Measurements from ENCODE around the gene NRG3. TPM values are rescaled to one million over a fixed set of nuclear protein-coding genes. Genes with fewer than 3 reads are reported as not detected.

Gene NRG3
- total RNA-seq, 1 experiment from 2014 or later: 0.66 TPM

- H3K36me3 ChIP-seq (ENCODE audit: control insufficient read depth, insufficient read depth, low read length): no peaks in the 10 kb centered on the region
- ChIA-PET CTCF (no interaction called here), POLR2A (no interaction called here)
- Mint-ChIP-seq H3K27ac (ENCODE audit: unreplicated experiment) (no peak overlapping the region), H3K36me3 (ENCODE audit: insufficient read depth, unreplicated experiment) (peaks cover 4% of the 10 kb centered on the region), H3K4me1 (ENCODE audit: low read depth, unreplicated experiment) (no peaks in the 10 kb centered on the region), H3K9me3 (ENCODE audit: unreplicated experiment) (no peaks in the 10 kb centered on the region), H3K27me3 (ENCODE audit: insufficient read depth, unreplicated experiment) (peaks cover 8% of the 10 kb centered on the region), H3K4me3 (ENCODE audit: unreplicated experiment) (no peak overlapping the region)
- no peaks in the 10 kb centered on the region for H3K4me1 ChIP-seq
- no peaks in the 10 kb centered on the region for H3K9me3 ChIP-seq
- TF ChIP-seq CTCF (IDR thresholded peaks at IDR 0.05; ENCODE audit: insufficient read depth in 1 of 2, low read depth in 1 of 2, low read length in 1 of 2, severe bottlenecking in 1 of 2, unreplicated experiment in 1 of 2): no peak
- intact Hi-C loops (cut with micrococcal nuclease; ENCODE audit: unreplicated experiment): no loop called here
- H3K27me3 ChIP-seq (replicated peaks; ENCODE audit: control insufficient read depth, insufficient read depth, low read length): no peaks in the 10 kb centered on the region; the same call in 1 of the 2 replicates
- no TSS peak for BruUV-seq (replicated peaks)
- no peak for DNase-seq
- no peak overlapping the region for H3K4me3 ChIP-seq (ENCODE audit: low read depth, low read length)
Observed at GRCh38 chr10:83012866-83013265, 1137.9 kb downstream of the NRG3 start.

GRCh38 chr10:83017076-83017867 is 1142.3 kb downstream of the NRG3 start:
- no TSS peak for BruUV-seq (replicated peaks)
- H3K4me3 Mint-ChIP-seq (ENCODE audit: unreplicated experiment): no peak overlapping the region
- no peaks in the 10 kb centered on the region for H3K27me3 ChIP-seq (replicated peaks; ENCODE audit: control insufficient read depth, insufficient read depth, low read length)
- H3K27me3 Mint-ChIP-seq (ENCODE audit: insufficient read depth, unreplicated experiment): peaks cover 3% of the 10 kb centered on the region
- H3K27ac Mint-ChIP-seq (ENCODE audit: unreplicated experiment): no peak overlapping the region
- H3K4me1 Mint-ChIP-seq (ENCODE audit: low read depth, unreplicated experiment): no peaks in the 10 kb centered on the region
- POLR2A ChIA-PET: no interaction called here
- TF ChIP-seq CTCF (IDR thresholded peaks at IDR 0.05; ENCODE audit: insufficient read depth in 1 of 2, low read depth in 1 of 2, low read length in 1 of 2, severe bottlenecking in 1 of 2, unreplicated experiment in 1 of 2): no peak
- no peaks in the 10 kb centered on the region for H3K4me1 ChIP-seq
- H3K9me3 Mint-ChIP-seq (ENCODE audit: unreplicated experiment): peaks cover 27% of the 10 kb centered on the region
- H3K36me3 Mint-ChIP-seq (ENCODE audit: insufficient read depth, unreplicated experiment): peaks cover 4% of the 10 kb centered on the region
- H3K9me3 ChIP-seq: no peaks in the 10 kb centered on the region
- CTCF ChIA-PET: no interaction called here
- no peak for DNase-seq
- no peak overlapping the region for H3K4me3 ChIP-seq (ENCODE audit: low read depth, low read length)
- intact Hi-C loops (cut with micrococcal nuclease; ENCODE audit: unreplicated experiment): no loop called here
- H3K36me3 ChIP-seq (ENCODE audit: control insufficient read depth, insufficient read depth, low read length): no peaks in the 10 kb centered on the region

GRCh38 chr10:83023662-83024061 is 1148.7 kb downstream of the NRG3 start:
- Mint-ChIP-seq H3K9me3 (ENCODE audit: unreplicated experiment) (peaks cover 25% of the 10 kb centered on the region), H3K27me3 (ENCODE audit: insufficient read depth, unreplicated experiment) (no peaks in the 10 kb centered on the region), H3K27ac (ENCODE audit: unreplicated experiment) (no peak overlapping the region), H3K4me1 (ENCODE audit: low read depth, unreplicated experiment) (no peaks in the 10 kb centered on the region), H3K4me3 (ENCODE audit: unreplicated experiment) (no peak overlapping the region), H3K36me3 (ENCODE audit: insufficient read depth, unreplicated experiment) (no peaks in the 10 kb centered on the region)
- no TSS peak for BruUV-seq (replicated peaks)
- H3K4me3 ChIP-seq (ENCODE audit: low read depth, low read length): no peak overlapping the region
- POLR2A ChIA-PET: no interaction called here
- no peaks in the 10 kb centered on the region for H3K9me3 ChIP-seq
- intact Hi-C loops (cut with micrococcal nuclease; ENCODE audit: unreplicated experiment): no loop called here
- DNase-seq: no peak
- TF ChIP-seq CTCF (IDR thresholded peaks at IDR 0.05; ENCODE audit: insufficient read depth in 1 of 2, low read depth in 1 of 2, low read length in 1 of 2, severe bottlenecking in 1 of 2, unreplicated experiment in 1 of 2): no peak
- H3K27me3 ChIP-seq (replicated peaks; ENCODE audit: control insufficient read depth, insufficient read depth, low read length): no peaks in the 10 kb centered on the region
- no peaks in the 10 kb centered on the region for H3K36me3 ChIP-seq (ENCODE audit: control insufficient read depth, insufficient read depth, low read length)
- no peaks in the 10 kb centered on the region for H3K4me1 ChIP-seq
- CTCF ChIA-PET: no interaction called here

Measured in Caco-2 (cell line).